Breast epithelium (tissue), 3 donors: Measurements from ENCODE around the gene SMTNL1.

Experiments
- POLR2A ChIP-seq: fragments of 450-650 bp; IDR thresholded peaks from one replicate; pipeline ENCODE4 v1.6.1; 2016; ENCODE audit warnings: antibody characterized with exemption, mild to moderate bottlenecking, moderate library complexity
- POLR2AphosphoS5 ChIP-seq, 3 donors: sonication (generic); formaldehyde crosslinking; IDR thresholded peaks; one replicate each; pipeline ENCODE4 v1.6.1; 2017; ENCODE audit warnings: antibody characterized with exemption in 3 of 3
- TF ChIP-seq, protein P1 (sequence below), 3 donors: fragments of 450-650 bp; IDR thresholded peaks; one replicate each; pipeline ENCODE4 v1.5.1; 2016 to 2017; ENCODE audit warnings: antibody characterized with exemption in 3 of 3, mild to moderate bottlenecking in 3 of 3, moderate library complexity in 3 of 3

DNA sequence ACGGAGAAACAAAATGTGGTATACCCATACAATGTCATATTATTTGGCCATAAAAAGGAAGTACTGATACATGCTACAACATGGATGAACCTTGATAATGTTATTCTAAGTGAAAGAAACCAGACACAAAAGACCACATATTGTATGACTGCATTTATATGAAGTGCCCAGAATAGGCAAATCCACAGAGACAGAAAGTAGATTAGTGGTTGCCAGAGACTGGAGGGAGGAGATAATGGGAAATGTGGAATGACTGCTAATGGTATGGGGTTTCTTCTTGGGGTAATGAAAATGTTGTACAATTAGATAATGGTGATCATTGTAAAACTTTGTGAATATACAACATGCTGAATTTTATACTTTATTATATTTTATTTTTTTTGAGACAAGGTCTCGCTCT, 16.3 kb upstream of the SMTNL1 start:
- no peak for TF ChIP-seq POLR2A
- TF ChIP-seq, protein P1, sequence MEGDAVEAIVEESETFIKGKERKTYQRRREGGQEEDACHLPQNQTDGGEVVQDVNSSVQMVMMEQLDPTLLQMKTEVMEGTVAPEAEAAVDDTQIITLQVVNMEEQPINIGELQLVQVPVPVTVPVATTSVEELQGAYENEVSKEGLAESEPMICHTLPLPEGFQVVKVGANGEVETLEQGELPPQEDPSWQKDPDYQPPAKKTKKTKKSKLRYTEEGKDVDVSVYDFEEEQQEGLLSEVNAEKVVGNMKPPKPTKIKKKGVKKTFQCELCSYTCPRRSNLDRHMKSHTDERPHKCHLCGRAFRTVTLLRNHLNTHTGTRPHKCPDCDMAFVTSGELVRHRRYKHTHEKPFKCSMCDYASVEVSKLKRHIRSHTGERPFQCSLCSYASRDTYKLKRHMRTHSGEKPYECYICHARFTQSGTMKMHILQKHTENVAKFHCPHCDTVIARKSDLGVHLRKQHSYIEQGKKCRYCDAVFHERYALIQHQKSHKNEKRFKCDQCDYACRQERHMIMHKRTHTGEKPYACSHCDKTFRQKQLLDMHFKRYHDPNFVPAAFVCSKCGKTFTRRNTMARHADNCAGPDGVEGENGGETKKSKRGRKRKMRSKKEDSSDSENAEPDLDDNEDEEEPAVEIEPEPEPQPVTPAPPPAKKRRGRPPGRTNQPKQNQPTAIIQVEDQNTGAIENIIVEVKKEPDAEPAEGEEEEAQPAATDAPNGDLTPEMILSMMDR (IDR thresholded peaks at IDR 0.05), result no peak
- no peak for TF ChIP-seq POLR2AphosphoS5 (IDR thresholded peaks at IDR 0.05)
